Spleen (tissue), 7 donors: Measurements from ENCODE around the gene LRRC4B.

Source experiments
- CTCF ChIP-seq, 11 experiments: fragments of 200-600 bp in 7 of 11; fragments of 450-650 bp in 4 of 11; sonication (generic) in 4 of 11; IDR thresholded peaks in 8 of 11; conservative IDR thresholded peaks in 3 of 11; 1 replicate in 7 of 11; 2 replicates in 4 of 11; pipeline versions ENCODE4 v1.4.0 to v1.8.0; 2016 to 2021; ENCODE audit warnings: antibody characterized with exemption in 11 of 11, inconsistent platforms in 4 of 11, mild to moderate bottlenecking in 1 of 11
- POLR2A ChIP-seq, 3 donors: fragments of 450-650 bp; IDR thresholded peaks; one replicate each; pipeline ENCODE4 v1.5.1; 2017; ENCODE audit warnings: antibody characterized with exemption in 3 of 3, mild to moderate bottlenecking in 1 of 3
- POLR2AphosphoS5 ChIP-seq, 3 donors: sonication (generic); formaldehyde crosslinking; IDR thresholded peaks; one replicate each; pipeline ENCODE4 v1.5.1; 2017; ENCODE audit warnings: antibody characterized with exemption in 3 of 3
- donor health status: DM: no; HTN: no; CAD: no; lungs with moderate emphysema.
- donor health status: DM: no; HTN: no; CAD: no.
- donor health status: DM: no; HTN: no; CAD: no.

- TF ChIP-seq CTCF (IDR thresholded peaks at IDR 0.05 in 8 of 11, conservative IDR thresholded peaks at IDR 0.05 in 3 of 11) (no peak), POLR2A (IDR thresholded peaks at IDR 0.05) (no peak), POLR2AphosphoS5 (IDR thresholded peaks at IDR 0.05) (peak in 1 of 3 donors; percentile 61)
These were observed 49.9 kb downstream of the LRRC4B start for GRCh38 chr19:50518091-50519005.
